ENCODE results near the gene CD70.
"Not testable (repeated sequence)": the region's sequence is repeated elsewhere in the genome, so short reads cannot be mapped to it uniquely, and the experiment has no call there.

Gene CD70

GRCh38 chr19:6597471-6598253 lies 6.7 kb upstream of the CD70 start:
- DNase-seq (ENCODE audit: low read depth in 2 of 2), result not testable (repeated sequence)

DNA sequence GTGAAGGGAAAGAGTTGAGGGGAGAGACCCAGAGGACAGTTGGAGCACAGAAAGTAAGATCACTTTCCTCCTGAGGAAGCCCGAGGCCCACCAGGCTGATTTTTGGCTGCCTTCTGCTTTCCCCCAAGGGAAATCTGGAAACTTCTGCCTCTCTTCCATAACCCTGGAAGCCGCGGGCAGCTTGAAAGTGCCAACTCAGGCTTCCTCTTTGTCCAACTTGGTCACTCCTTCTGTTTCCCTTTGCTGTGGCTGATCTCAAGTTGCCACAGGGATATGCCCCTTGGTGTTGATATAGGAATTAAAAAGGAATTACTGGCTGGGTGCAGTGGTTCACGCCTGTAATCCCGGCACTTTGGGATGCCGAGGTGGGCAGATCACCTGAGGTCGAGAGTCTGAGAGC lies 5.7 kb upstream of the CD70 start:
- DNase-seq (ENCODE audit: low read depth in 2 of 2), result no peak

- DNase-seq (ENCODE audit: low read depth in 2 of 2), result no peak
Observed at GRCh38 chr19:6593651-6594416, 2.9 kb upstream of the CD70 start.

DNA sequence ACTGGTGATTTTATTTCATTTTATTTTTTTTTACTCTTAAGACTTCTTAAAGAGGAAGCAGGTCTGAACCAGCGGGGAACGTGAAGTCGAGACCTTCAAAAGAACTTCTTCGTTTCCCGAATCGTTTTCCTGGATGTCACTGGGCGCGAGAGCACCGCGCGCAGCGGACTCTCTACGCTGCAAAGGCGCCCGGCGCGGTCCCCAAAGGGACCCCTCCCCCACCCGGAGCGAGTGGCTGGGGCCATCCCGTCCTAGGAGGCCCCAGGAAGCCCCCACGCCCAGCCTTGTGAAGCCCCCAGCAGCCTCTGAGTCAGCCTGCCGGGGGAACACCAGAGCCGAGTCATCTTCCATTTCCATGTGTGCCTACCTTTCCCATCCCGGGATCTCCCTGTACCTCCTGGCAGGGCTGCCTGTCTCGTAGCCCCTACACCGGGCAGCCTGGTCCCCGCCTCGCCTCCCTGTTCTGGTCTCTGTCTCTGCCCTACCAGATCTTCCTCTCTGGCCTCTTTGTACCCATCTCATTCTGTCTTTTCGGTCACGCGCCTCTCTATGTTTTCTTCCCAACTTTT lies 608 bp downstream of the CD70 start:
- no peak for DNase-seq (ENCODE audit: low read depth in 2 of 2)

GRCh38 chr19:6589711-6590257 lies 1.2 kb downstream of the CD70 start:
- no peak for DNase-seq (ENCODE audit: low read depth in 2 of 2)

GRCh38 chr19:6588508-6589345 lies 2.2 kb downstream of the CD70 start:
- DNase-seq (ENCODE audit: low read depth in 2 of 2), result no peak

DNA sequence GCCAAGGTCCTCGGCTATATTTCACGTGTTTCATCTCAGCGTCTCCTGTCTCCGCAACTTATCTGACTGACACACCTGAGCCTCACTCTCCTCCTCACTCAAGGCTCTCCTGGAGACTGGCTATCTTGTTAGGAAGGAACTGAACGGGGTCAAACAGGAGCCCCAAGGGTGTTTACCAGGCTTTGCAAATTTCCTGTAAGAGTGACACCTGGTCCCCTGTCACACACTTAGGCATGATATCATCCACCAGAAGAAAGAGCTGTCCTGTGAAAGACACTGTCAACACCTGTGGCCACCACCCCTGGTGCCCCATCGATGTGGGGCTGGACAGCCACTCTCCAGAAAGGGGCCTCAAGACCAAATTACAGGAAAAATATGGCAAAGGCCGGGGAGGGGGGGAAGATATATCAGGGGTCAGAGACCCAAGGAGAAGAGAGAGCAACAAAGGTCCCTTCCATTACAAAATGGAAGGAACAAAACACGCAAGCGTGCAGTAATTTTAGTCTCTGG lies 2.9 kb downstream of the CD70 start:
- no peak for DNase-seq (ENCODE audit: low read depth in 2 of 2)

DNA sequence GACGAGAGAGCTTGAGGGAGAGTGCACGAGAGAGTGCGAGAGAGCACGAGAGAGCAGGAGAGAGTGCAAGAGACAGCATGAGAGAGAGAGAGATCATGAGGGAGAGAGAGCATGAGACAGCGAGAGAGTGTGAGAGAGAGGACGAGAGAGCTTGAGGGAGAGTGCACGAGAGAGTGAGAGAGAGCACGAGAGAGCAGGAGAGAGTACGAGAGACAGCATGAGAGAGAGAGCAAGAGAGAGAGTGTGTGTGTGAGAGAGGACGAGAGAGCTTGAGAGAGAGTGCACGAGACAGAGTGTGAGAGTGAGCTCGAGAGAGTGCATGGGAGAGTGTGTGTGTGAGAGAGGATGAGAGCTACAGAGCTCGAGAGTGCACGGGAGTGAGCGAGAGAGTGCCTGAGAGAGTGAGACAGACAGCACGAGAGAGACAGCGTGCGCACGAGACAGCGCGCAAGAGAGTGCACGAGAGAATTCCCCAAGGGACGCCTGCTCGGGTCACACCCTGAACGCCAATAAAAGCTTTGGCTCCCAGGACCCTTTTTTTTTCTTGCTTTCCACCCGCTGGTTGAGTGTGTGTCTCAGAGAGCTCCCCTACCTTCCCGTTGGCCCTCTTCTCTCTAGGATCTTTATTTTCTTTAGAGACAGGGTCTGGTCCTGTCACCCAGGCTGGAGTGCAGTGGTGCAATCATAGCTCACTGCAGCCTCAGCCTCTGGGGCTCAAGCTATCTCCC lies 3.7 kb downstream of the CD70 start:
- DNase-seq (ENCODE audit: low read depth in 2 of 2), result no peak

GRCh38 chr19:6586726-6587092 lies 4.2 kb downstream of the CD70 start:
- DNase-seq (ENCODE audit: low read depth in 2 of 2), result no peak

DNA sequence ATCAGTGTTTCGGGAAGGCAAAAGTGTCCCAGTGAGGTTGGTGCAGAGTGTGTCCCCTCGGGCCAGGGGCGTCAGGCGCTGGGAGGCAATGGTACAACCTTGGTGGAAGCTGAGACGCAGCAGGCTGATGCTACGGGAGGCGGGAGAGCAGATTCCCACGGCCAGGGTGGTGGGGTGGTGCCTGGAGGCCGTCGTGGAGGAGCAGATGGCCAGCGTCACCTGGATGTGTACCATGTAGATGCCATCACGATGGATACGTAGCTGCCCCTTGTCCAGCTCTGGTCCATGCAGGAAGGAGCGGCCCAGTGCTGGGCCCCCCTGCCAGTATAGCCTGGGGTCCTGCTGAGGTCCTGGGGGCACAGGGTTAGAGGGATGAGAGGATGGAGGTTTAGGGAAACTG lies 4.9 kb downstream of the CD70 start:
- no peak for DNase-seq (ENCODE audit: low read depth in 2 of 2)

- DNase-seq (ENCODE audit: low read depth in 2 of 2), result not testable (repeated sequence)
Observed at GRCh38 chr19:6582515-6583484, 8.2 kb downstream of the CD70 start.

DNA sequence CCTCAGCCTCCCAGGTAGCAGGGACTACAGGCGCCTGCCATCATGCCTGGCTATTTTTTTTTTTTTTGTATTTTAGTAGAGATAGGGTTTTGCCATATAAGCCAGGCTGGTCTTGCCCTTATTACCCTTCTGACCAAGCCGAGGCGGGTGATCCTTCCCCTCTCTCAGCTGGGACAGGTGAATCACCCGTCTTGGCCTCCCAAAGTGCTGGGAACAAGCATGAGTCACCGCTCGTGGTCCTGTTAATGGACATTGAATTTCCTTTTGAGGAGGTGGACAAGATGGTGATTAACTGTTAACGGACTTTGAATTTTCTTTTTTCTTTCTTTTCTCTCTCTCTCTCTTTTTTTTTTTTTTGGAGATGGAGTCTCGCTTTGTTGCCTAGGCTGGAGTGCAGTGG lies 10.6 kb downstream of the CD70 start:
- no peak for DNase-seq (ENCODE audit: low read depth in 2 of 2)

GRCh38 chr19:6579450-6580178 lies 11.3 kb downstream of the CD70 start:
- no peak for DNase-seq (ENCODE audit: low read depth in 2 of 2)

DNA sequence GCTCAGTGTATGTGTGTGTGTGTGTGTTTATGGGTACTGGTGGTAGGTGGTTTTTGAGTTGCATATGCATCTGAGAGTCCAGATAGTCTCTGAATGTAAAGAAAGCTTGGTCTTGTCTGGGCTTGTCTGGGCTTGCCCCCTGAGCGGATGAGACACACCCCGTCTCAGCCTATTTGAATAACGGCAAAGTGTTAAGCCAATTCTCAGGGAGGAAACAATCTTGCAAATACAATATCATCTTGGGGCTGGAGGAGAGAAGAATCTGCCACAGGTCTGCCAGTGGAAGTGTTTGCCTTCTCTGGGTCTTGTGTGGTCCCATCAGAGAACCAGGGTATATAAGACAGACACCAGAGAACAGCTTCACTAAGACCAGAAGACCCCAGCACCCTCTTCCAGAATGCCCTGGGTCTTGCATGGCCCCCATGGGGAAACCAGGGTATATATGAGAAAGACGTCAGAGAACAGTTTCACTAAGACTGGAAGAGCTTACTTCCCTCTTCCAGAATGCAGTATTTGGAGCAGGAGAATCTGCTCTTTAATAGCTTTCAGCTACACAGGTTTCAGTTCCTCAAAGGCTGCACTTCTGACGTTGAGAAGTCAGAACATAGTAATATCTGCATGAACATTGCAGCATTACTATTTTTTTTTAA lies 13.3 kb downstream of the CD70 start:
- no peak for DNase-seq (ENCODE audit: low read depth in 2 of 2)

GRCh38 chr19:6576869-6577475 lies 14.0 kb downstream of the CD70 start:
- DNase-seq (ENCODE audit: low read depth in 2 of 2), result no peak

GRCh38 chr19:6573350-6573749 lies 17.6 kb downstream of the CD70 start:
- DNase-seq (ENCODE audit: low read depth in 2 of 2), result no peak

DNA sequence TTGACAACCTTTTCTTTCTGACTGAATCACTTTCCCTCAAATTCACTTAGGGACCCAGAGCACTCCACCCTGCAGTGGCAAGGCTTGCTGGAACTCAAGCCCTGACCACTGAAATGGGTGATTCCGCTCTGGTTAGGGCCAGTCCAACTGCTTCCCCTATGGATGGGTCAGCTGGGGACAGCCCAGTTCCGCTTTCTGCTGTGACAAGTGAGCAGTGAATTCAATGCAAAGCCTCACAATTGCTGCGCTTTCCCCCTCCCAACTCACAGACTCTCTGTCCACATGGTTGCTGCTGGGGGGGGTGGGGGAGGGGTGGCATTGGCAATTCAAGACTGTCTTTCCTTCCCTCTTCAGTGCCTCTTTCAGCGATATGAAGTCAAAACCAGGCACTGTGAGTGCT lies 18.7 kb downstream of the CD70 start:
- DNase-seq (ENCODE audit: low read depth in 2 of 2), result no peak

- no peak for DNase-seq (ENCODE audit: low read depth in 2 of 2)
Observed at GRCh38 chr19:6571167-6571566, 19.8 kb downstream of the CD70 start.
